CD14-positive monocyte (primary cell): ENCODE measurements around the gene PHRF1. TPM values are rescaled to one million over a fixed set of nuclear protein-coding genes. Genes with fewer than 3 reads are reported as not detected.

Source experiments
- DNase-seq, 3 donors: peaks; one replicate each; pipeline ENCODE4 v3.0.0-alpha.2; 2011 to 2022
- H2AFZ ChIP-seq: 2 replicates; pipeline ENCODE4 v1.6.0; 2012; ENCODE audit warnings: mild to moderate bottlenecking, low read depth, low read length, inconsistent platforms; ENCODE audit not compliant: insufficient read depth, poor library complexity, severe bottlenecking
- H3K27ac ChIP-seq, 2 donors: 1 replicate in 1 of 2; 2 replicates in 1 of 2; pipeline ENCODE4 v1.5.1; 2012 to 2013; ENCODE audit warnings: low read length in 2 of 2, control low read depth in 1 of 2, inconsistent platforms in 1 of 2, low read depth in 1 of 2, mild to moderate bottlenecking in 1 of 2
- H3K27me3 ChIP-seq, 2 donors: one replicate each; pipeline versions ENCODE4 v1.6.0 to v1.6.1; 2011 to 2013; ENCODE audit warnings: low read length in 2 of 2; ENCODE audit not compliant: control insufficient read depth in 2 of 2, insufficient read depth in 2 of 2
- H3K36me3 ChIP-seq, 2 donors: replicated peaks in 1 of 2; 1 replicate in 1 of 2; 2 replicates in 1 of 2; pipeline versions ENCODE4 v1.5.1 to v1.6.1; 2012 to 2013; ENCODE audit warnings: low read length in 2 of 2, control low read depth in 1 of 2, inconsistent platforms in 1 of 2, mild to moderate bottlenecking in 1 of 2; ENCODE audit not compliant: insufficient read depth in 2 of 2, control insufficient read depth in 1 of 2
- H3K4me1 ChIP-seq, 2 donors: 1 replicate in 1 of 2; 2 replicates in 1 of 2; pipeline versions ENCODE4 v1.5.1 to v1.6.1; 2012 to 2013; ENCODE audit warnings: low read length in 2 of 2, control low read depth in 1 of 2, inconsistent platforms in 1 of 2, mild to moderate bottlenecking in 1 of 2, moderate library complexity in 1 of 2; ENCODE audit not compliant: insufficient read depth in 2 of 2, control insufficient read depth in 1 of 2
- H3K4me2 ChIP-seq: replicated peaks from 2 replicates; pipeline ENCODE3; 2012; ENCODE audit warnings: low read length, moderate library complexity, mild to moderate bottlenecking; ENCODE audit not compliant: poor library complexity, severe bottlenecking; ENCODE audit errors: extremely low read depth
- H3K4me3 ChIP-seq, 3 experiments: fragments of 200-600 bp in 1 of 3; sonication (generic) in 1 of 3; replicated peaks in 1 of 3; 1 replicate in 2 of 3; 2 replicates in 1 of 3; pipeline ENCODE4 v1.5.1; 2011 to 2013; ENCODE audit warnings: low read length in 3 of 3, mild to moderate bottlenecking in 3 of 3, control low read depth in 2 of 3, low read depth in 2 of 3, inconsistent platforms in 1 of 3, moderate library complexity in 1 of 3
- H3K79me2 ChIP-seq: 2 replicates; pipeline ENCODE4 v1.6.0; 2012; ENCODE audit warnings: mild to moderate bottlenecking, control low read depth, inconsistent platforms, low read length, moderate library complexity; ENCODE audit not compliant: insufficient read depth
- H3K9ac ChIP-seq: 2 replicates; pipeline ENCODE4 v1.6.0; 2017; ENCODE audit warnings: low read length, mild to moderate bottlenecking; ENCODE audit not compliant: insufficient read depth, poor library complexity, severe bottlenecking
- H3K9me3 ChIP-seq, 2 donors: replicated peaks in 1 of 2; 1 replicate in 1 of 2; 2 replicates in 1 of 2; pipeline versions ENCODE4 v1.5.1 to v1.6.1; 2012 to 2013; ENCODE audit warnings: low read length in 2 of 2, control low read depth in 1 of 2; ENCODE audit not compliant: control insufficient read depth in 1 of 2, insufficient read depth in 1 of 2
- H4K20me1 ChIP-seq: 2 replicates; pipeline ENCODE4 v1.6.0; 2012; ENCODE audit warnings: mild to moderate bottlenecking, low read length, control low read depth, moderate library complexity; ENCODE audit not compliant: insufficient read depth
- H3K27ac Mint-ChIP-seq, 7 donors: one replicate each; pipeline ENCODE4 v1.8.0; 2020; ENCODE audit warnings: mild to moderate bottlenecking in 7 of 7, mixed read lengths in 7 of 7, moderate library complexity in 6 of 7, inconsistent platforms in 2 of 7
- H3K27me3 Mint-ChIP-seq, 3 donors: one replicate each; pipeline ENCODE4 v1.8.0; 2021 to 2022; ENCODE audit warnings: low read depth in 3 of 3, mild to moderate bottlenecking in 3 of 3, mixed read lengths in 3 of 3, moderate library complexity in 3 of 3, inconsistent platforms in 1 of 3
- H3K36me3 Mint-ChIP-seq, 2 donors: one replicate each; pipeline ENCODE4 v1.8.0; 2020; ENCODE audit warnings: mixed read lengths in 2 of 2, inconsistent platforms in 1 of 2, mild to moderate bottlenecking in 1 of 2
- H3K4me1 Mint-ChIP-seq: one replicate; pipeline ENCODE4 v1.8.0; 2020; ENCODE audit warnings: mild to moderate bottlenecking, mixed read lengths
- H3K4me3 Mint-ChIP-seq, 2 donors: one replicate each; pipeline ENCODE4 v1.8.0; 2020; ENCODE audit warnings: mild to moderate bottlenecking in 2 of 2, mixed read lengths in 2 of 2, moderate library complexity in 1 of 2
- H3K9me3 Mint-ChIP-seq, 7 donors: one replicate each; pipeline ENCODE4 v1.8.0; 2020 to 2022; ENCODE audit warnings: mixed read lengths in 7 of 7, mild to moderate bottlenecking in 6 of 7, moderate library complexity in 6 of 7, inconsistent platforms in 2 of 7
- WGBS: methylation state at CpG from one replicate; pipeline ENCODE4 v1.1.5; 2013; ENCODE audit warnings: missing lambda C conversion rate; ENCODE audit not compliant: insufficient coverage; 5-methylcytosine and 5-hydroxymethylcytosine counted together
- intact Hi-C, 2 donors: fragments of 100-400 bp; cut with micrococcal nuclease; formaldehyde crosslinking; loops; one replicate each; pipeline versions ENCODE4 v1.15.0 to v1.15.1; 2023
- polyA plus RNA-seq, 3 donors: library from polyadenylated mRNA; depleted of rRNA in 1 of 3; unstranded in 2 of 3; stranded (reverse) in 1 of 3; fragments of 300-500 nt in 2 of 3; fragments of >200 nt in 1 of 3; fragmentation: Illumina TruSeq in 2 of 3; gene quantifications; 1 replicate in 2 of 3; 2 replicates in 1 of 3; pipeline ENCODE4 v1.2.3, GENCODE V29; 2012 to 2021
- TF ChIP-seq, protein P1 (sequence below): fragments of 200-600 bp; IDR thresholded peaks from one replicate; pipeline ENCODE4 v1.8.0; 2022; ENCODE audit warnings: antibody characterized with exemption, mild to moderate bottlenecking

The PHRF1 gene
- polyA plus RNA-seq, 3 donors: 1.3 to 11.1 (median 3.3) TPM

DNA sequence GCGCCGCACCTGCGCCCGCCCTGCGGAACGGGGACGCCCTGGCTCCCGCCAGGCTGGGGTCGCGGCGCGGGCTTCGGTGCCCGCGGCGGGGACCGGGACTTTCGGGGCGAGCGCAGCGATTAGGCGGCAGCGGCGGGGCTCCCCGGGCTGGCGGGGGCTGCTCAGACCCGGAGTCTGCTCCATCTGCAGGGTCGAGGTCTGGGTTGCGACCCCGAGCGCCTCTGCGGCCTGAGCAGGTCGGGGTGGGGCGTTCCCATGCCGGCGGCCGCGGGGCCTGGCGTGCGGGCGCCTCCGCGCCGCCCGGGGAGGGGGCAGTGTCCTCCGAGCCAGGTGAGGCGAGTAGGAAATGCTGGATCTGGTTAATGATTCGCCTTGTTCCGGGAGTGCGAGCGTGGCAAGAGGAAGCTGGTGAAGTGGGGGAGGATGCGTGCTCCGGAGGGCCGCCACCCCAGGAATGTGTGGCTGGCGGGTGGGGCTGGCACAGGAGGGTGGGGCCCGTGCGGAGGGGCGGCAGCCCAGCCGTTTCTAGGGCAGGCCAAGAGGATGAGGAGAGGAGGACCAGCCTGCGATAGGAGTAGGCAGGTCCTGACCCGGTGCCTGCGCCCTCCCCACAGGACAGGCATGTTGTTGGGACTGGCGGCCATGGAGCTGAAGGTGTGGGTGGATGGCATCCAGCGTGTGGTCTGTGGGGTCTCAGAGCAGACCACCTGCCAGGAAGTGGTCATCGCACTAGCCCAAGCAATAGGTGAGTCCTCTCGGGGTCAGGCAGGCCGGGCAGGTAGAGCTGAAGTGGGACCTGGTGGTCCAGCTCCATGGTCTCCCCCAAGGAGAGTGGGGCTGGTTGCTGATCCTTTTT, 14.9 kb upstream of the PHRF1 start:
- H3K9me3 ChIP-seq: peaks cover 0 to 6% of the 10 kb centered on the region in 2 donors
- peaks cover 14 to 27% of the 10 kb centered on the region in 2 donors for H3K4me1 ChIP-seq
- TF ChIP-seq, protein P1, sequence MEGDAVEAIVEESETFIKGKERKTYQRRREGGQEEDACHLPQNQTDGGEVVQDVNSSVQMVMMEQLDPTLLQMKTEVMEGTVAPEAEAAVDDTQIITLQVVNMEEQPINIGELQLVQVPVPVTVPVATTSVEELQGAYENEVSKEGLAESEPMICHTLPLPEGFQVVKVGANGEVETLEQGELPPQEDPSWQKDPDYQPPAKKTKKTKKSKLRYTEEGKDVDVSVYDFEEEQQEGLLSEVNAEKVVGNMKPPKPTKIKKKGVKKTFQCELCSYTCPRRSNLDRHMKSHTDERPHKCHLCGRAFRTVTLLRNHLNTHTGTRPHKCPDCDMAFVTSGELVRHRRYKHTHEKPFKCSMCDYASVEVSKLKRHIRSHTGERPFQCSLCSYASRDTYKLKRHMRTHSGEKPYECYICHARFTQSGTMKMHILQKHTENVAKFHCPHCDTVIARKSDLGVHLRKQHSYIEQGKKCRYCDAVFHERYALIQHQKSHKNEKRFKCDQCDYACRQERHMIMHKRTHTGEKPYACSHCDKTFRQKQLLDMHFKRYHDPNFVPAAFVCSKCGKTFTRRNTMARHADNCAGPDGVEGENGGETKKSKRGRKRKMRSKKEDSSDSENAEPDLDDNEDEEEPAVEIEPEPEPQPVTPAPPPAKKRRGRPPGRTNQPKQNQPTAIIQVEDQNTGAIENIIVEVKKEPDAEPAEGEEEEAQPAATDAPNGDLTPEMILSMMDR: no peak
- peaks cover 3% of the 10 kb centered on the region for H3K79me2 ChIP-seq
- peaks cover 0 to 9% (median 2%) of the 10 kb centered on the region in 7 donors for H3K9me3 Mint-ChIP-seq
- H4K20me1 ChIP-seq: peaks cover 20% of the 10 kb centered on the region
- H3K9ac ChIP-seq: peak overlapping the region; percentile 62
- 8% methylated on average over 66 of the region's 67 CpGs for WGBS
- H3K4me2 ChIP-seq: peak overlapping the region; percentile 99
- H3K4me3 Mint-ChIP-seq: peak overlapping the region; percentile 81 to 89
- peaks cover 16% of the 10 kb centered on the region for H3K4me1 Mint-ChIP-seq
- peaks cover 5 to 14% of the 10 kb centered on the region in 2 donors for H3K36me3 Mint-ChIP-seq
- peaks cover 23 to 34% (median 34%) of the 10 kb centered on the region in 3 donors for H3K27me3 Mint-ChIP-seq
- H3K36me3 ChIP-seq: peaks cover 0 to 11% of the 10 kb centered on the region in 2 donors
- H2AFZ ChIP-seq: peak overlapping the region; percentile 83
- peak overlapping the region in 1 of 7 donors; percentile 73 for H3K27ac Mint-ChIP-seq
- peak overlapping the region in 1 of 2 donors; percentile 45 for H3K27ac ChIP-seq
- peak overlapping the region; percentile 26 to 89 (median 42) for H3K4me3 ChIP-seq
- H3K27me3 ChIP-seq: peaks cover 1 to 33% of the 10 kb centered on the region in 2 donors
- peak in 1 of 3 donors; percentile 20 for DNase-seq
- intact Hi-C loops: loop anchor here in 1 of 2 donors (2.0 kb wide), 1 partner anchor 15 kb away; the partner anchor contains the start of gene PHRF1

DNA sequence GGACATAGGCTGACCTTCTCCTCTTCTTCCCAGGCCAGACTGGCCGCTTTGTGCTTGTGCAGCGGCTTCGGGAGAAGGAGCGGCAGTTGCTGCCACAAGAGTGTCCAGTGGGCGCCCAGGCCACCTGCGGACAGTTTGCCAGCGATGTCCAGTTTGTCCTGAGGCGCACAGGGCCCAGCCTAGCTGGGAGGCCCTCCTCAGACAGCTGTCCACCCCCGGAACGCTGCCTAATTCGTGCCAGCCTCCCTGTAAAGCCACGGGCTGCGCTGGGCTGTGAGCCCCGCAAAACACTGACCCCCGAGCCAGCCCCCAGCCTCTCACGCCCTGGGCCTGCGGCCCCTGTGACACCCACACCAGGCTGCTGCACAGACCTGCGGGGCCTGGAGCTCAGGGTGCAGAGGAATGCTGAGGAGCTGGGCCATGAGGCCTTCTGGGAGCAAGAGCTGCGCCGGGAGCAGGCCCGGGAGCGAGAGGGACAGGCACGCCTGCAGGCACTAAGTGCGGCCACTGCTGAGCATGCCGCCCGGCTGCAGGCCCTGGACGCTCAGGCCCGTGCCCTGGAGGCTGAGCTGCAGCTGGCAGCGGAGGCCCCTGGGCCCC, 14.1 kb upstream of the PHRF1 start:
- WGBS: 98% methylated on average over 29 of the region's 29 CpGs

More for the DNA sequence above, 14.1 kb upstream of the PHRF1 start:
- no peak overlapping the region for H3K27ac Mint-ChIP-seq
- H3K27me3 Mint-ChIP-seq: peaks cover 16 to 33% (median 33%) of the 10 kb centered on the region in 3 donors
- peaks cover 14 to 26% of the 10 kb centered on the region in 2 donors for H3K4me1 ChIP-seq
- H3K9me3 ChIP-seq: no peaks in the 10 kb centered on the region
- peak overlapping the region; percentile 81 to 89 for H3K4me3 Mint-ChIP-seq
- H3K27ac ChIP-seq: no peak overlapping the region
- peak overlapping the region; percentile 99 for H3K4me2 ChIP-seq
- H4K20me1 ChIP-seq: peaks cover 20% of the 10 kb centered on the region
- peaks cover 14% of the 10 kb centered on the region for H3K4me1 Mint-ChIP-seq
- H3K36me3 ChIP-seq: peaks cover 0 to 11% of the 10 kb centered on the region in 2 donors
- peaks cover 0 to 3% (median 0%) of the 10 kb centered on the region in 7 donors for H3K9me3 Mint-ChIP-seq
- intact Hi-C loops: no loop called here
- peak overlapping the region; percentile 62 for H3K9ac ChIP-seq
- TF ChIP-seq, protein P1: no peak
- peaks cover 0 to 25% of the 10 kb centered on the region in 2 donors for H3K27me3 ChIP-seq
- peaks cover 5 to 12% of the 10 kb centered on the region in 2 donors for H3K36me3 Mint-ChIP-seq
- no peak overlapping the region for H2AFZ ChIP-seq
- H3K79me2 ChIP-seq: peaks cover 3% of the 10 kb centered on the region
- no peak overlapping the region for H3K4me3 ChIP-seq
- DNase-seq: no peak
